HG02840 (cell line): ENCODE measurements around the gene TEF.
A peak's percentile ranks its signal among the peaks of the same experiment; 100 is the strongest.
"Not testable (repeated sequence)": the region's sequence is repeated elsewhere in the genome, so short reads cannot be mapped to it uniquely, and the experiment has no call there.

Source experiments
- ATAC-seq: cut with Tn5 transposase; IDR thresholded peaks from one replicate; pipeline ENCODE4 v1.9.1; 2021; ENCODE audit warnings: mild to moderate bottlenecking, moderate library complexity, moderate number of reproducible peaks; ENCODE audit not compliant: unreplicated experiment, low FRiP score

Gene TEF

DNA sequence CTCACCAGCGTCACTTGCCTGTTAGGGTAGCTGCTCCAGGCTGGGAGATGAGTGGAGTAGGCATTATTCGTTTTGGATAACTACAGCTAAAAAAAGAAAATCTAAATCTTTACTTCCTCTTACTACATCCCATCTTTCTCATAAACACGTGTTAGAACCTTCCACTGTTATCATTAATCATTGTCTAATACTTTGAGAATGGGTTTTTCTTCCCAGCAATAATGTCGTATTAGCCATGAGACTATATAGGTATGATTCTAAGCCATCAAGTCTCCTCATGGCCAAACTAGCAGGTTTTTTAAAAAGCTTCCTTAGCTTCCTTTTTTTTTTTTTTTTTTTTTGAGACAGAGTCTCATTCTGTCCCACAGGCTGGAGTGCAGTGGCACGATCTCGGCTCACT, 3.9 kb upstream of the TEF start:
- no peak for ATAC-seq

- ATAC-seq = peak; percentile 11
These were observed 781 bp upstream of the TEF start for GRCh38 chr22:41380993-41381328.

- peak; percentile 30 for ATAC-seq
These were observed 396 bp downstream of the TEF start for GRCh38 chr22:41382098-41382578.

DNA sequence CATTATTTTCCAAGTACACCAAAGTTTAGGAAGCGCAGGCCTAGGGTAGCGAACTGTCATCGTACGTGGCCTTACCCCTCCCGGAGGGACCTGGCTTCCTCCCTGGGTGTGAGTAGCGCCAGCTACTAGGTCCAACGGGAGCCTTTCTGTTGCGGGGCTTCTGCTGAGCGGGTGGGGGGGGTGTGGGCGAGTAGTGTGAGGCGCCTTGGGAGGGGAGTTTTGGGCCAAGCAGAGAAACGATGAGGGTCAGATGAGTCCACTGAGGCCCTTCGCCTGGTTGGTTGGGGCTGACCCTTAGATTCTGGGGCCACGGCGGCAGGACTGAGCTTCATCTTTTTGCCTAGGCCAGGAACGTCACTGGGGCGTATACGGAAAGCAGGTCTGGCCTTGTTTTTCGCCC, 868 bp downstream of the TEF start:
- no peak for ATAC-seq

DNA sequence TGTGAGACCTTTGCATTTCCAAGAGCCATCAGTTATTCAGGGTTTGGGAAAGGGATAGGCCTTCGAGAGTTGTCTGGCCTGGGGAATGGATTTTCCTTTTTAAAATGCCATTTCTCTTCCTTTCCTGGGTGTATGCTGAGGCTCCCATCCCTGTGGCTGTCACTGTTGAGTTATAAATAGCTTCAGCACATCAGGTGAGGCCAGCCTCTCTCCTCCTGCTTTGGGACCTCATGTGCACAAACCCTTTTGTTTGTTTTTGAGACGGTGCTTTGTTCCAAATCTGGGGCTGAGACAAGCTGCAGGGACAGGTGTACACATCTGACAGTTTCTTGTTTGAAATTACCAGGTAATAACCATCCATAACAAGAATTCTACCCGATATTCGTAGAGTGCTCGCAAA, 1.3 kb downstream of the TEF start:
- no peak for ATAC-seq

DNA sequence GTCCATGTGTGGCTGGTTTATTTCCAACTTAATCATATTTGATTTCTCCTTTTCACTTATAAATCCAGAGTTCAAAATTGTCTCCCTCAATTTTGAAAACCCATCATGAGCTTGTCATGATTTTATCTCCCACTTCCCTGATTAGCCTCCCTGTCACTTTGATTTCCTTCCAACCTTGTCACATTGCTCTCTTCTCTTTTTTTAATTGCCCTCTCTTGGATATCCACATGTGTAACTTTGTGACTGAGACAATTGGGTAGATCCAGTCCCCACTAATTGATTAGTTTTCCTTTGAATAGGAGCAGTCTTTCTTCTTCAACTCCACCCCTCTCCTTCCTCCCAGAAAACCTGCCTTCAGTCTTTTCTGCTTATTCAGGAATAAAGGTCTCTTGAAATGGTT, 2.4 kb downstream of the TEF start:
- no peak for ATAC-seq

- no peak for ATAC-seq
These were observed 5.6 kb downstream of the TEF start for GRCh38 chr22:41387341-41387740.

DNA sequence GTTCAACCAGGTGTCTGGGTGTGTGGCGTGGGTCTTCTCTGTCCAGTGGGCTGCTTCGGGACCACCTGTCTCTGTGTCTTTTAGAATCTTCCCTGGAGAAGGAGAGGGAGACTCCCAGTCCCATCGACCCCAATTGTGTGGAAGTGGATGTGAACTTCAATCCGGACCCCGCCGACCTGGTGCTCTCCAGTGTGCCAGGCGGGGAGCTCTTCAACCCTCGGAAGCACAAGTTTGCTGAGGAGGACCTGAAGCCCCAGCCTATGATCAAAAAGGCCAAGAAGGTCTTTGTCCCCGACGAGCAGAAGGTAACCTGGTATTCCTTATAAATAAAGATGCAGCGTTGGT, 12.2 kb downstream of the TEF start:
- no peak for ATAC-seq

DNA sequence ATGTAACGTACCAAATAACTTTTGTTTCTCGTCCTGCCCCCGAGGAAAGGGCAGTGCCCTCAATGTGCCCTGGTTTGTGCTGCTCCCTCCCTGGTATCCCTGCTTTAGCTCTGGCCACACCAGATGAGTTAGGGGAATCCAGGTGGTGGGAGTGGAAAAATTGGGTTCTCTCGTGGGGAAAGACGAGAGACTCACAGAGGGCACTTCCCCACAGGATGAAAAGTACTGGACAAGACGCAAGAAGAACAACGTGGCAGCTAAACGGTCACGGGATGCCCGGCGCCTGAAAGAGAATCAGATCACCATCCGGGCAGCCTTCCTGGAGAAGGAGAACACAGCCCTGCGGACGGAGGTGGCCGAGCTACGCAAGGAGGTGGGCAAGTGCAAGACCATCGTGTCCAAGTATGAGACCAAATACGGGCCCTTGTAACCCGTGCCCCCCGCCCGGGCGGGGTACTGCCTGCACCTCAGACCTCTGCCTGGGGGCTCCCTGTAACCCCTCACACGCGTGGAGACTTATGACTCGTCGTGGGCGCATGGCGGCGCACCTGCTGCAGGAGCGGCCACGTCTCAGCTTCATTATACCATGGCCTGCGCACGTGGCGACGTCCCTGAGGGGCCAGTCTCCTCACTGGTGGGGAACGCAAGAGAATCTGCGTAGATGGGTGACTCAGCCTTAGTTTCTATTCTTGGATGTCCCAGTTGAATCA, 13.9 kb downstream of the TEF start:
- ATAC-seq = no peak

DNA sequence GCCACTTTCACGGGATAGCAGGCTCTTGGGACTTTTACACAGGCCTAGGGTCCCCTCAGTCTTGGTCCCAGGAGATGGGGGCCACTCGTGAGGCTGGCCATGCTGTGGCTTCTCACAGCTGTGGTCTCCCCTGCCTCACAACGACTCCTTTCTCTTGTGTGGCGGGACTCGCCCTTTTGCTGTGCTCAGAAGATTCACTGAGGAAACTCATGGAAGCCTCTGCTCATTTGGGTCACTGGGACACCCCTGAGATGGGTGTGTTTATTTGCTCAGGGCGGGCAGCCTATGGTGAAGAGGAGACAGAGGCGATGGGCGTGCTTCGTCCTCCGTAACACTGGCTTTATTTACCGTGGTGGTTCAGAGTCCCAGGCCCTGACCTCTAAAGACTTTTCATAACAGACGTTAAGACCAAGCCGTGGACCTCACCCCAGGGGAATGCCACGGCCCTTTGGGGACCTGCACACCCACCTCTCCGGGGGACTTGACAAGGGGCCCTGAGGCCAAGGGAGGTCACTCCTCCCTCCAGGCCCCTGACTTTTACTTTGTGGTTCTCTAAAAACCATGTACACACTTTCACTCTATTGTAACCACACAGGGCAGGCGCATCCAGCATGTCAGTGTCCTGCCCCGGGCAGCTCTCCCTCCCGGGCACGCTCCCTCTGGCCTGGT, 15.5 kb downstream of the TEF start:
- no peak for ATAC-seq

DNA sequence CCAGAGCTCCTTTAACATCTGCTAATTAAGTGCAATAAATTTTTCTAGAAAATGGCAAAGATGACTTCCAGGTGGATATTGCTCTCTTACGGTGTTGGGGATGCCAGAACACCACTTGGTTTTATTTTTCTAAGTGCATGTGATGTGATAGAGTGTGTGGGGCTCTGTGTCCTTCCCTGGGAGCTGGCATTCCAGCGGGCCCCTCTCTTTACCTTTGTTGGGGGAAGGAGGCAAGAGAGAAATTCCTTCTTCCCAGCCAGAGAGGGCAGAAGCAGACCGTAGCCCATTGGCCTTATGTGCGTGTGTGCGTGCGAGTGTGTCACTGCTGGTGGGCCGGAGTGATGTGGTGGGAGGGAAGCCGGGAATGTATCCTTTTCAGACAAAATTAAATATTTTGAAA, 17.2 kb downstream of the TEF start:
- no peak for ATAC-seq

DNA sequence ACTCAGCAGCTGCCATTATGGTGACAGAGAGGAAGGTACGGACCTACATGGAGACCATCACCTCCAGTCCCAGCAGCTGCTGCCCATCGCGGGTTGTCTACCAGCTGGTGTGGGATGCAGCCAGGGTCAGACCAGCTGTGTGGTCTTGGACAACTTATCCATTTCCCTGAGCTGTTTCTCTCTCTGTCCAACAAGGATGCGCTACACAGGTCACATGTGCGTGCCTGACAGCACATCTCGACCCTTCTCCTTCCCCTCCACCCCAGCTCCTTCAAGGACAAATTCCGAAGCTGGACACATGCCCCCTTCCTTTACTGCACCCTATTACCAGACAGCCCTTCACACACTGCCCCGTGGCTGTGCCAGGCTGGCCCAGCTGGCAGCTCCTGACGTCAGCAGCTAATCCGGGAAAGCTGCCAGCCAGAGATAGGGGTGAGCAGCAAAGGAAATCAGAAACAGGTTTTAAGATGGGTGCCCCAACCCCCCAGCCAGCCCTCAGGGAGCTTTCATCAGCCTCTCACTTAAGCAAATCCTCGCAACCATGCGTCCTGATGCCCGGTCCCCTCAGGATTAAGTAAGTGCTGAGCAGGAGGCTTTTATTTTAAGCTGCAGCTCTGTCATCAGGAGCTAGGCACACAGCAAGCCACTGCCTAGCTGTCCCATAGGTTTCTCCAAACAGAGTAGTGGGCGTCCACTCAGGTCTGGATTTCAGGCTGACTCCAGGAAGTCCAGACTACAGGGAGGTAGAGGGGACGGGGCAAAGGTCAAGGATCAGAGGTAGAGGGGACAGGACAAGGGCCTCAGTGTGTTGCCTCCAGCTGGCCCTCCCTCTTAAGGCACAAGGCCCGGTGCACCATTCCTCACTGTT, 20.3 kb downstream of the TEF start:
- ATAC-seq = no peak

GRCh38 chr22:41402851-41403250, 21.1 kb downstream of the TEF start:
- ATAC-seq = not testable (repeated sequence)

GRCh38 chr22:41403532-41404318, 22.0 kb downstream of the TEF start:
- ATAC-seq = no peak

GRCh38 chr22:41405588-41405987, 23.8 kb downstream of the TEF start:
- ATAC-seq = no peak

DNA sequence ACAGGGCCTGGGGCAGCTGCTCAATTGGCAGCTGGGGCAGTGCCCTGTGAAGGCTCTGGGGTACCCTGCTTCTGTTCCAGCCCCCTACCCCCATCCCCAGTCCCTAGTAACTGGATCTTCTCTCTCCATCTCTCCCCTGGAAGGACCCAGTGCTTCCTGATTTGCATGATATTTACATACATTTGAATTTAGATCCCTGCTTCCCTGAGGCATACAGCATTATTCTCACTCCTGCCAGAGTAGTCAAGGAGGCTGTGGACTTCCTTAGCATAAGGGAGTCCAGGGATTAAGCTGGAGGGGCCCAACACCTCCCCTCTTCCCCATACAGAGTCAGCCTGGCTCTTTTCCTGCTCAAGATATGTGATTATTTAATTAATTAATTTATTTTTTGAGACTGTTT, 24.7 kb downstream of the TEF start:
- no peak for ATAC-seq

GRCh38 chr22:41407433-41407832, 25.7 kb downstream of the TEF start:
- ATAC-seq = no peak

GRCh38 chr22:41408665-41409064, 26.9 kb downstream of the TEF start:
- ATAC-seq = no peak

GRCh38 chr22:41410311-41410751, 28.6 kb downstream of the TEF start:
- ATAC-seq = no peak

GRCh38 chr22:41411021-41411851, 29.5 kb downstream of the TEF start:
- ATAC-seq = no peak
